Fibroblast of mammary gland (primary cell): ENCODE results near the gene CDH23.

Experiments used
- DNase-seq: peaks from one replicate; pipeline ENCODE4 v3.0.0-alpha.2; 2010; ENCODE audit warnings: low read depth
- H3K4me3 ChIP-seq: 2 replicates; pipeline ENCODE4 v1.5.1; 2011; ENCODE audit warnings: low read depth, mild to moderate bottlenecking, low read length, moderate library complexity; ENCODE audit not compliant: control insufficient read depth
- CTCF ChIP-seq: conservative IDR thresholded peaks from 2 replicates; pipeline ENCODE4 v1.5.1; 2011; ENCODE audit warnings: low read depth, low read length, inconsistent platforms; ENCODE audit not compliant: control insufficient read depth, insufficient read depth

The CDH23 gene

GRCh38 chr10:71687480-71687879 lies 290.8 kb downstream of the CDH23 start:
- no peak for TF ChIP-seq CTCF
- H3K4me3 ChIP-seq, result no peak overlapping the region
- no peak for DNase-seq

- DNase-seq, result no peak
- no peak overlapping the region for H3K4me3 ChIP-seq
- TF ChIP-seq CTCF, result no peak
These were observed 291.5 kb downstream of the CDH23 start for GRCh38 chr10:71688256-71688655.

GRCh38 chr10:71690094-71690720 lies 293.5 kb downstream of the CDH23 start:
- no peak for DNase-seq
- no peak overlapping the region for H3K4me3 ChIP-seq
- no peak for TF ChIP-seq CTCF

GRCh38 chr10:71691405-71691804 lies 294.7 kb downstream of the CDH23 start:
- H3K4me3 ChIP-seq, result no peak overlapping the region
- no peak for DNase-seq
- no peak for TF ChIP-seq CTCF

- no peak overlapping the region for H3K4me3 ChIP-seq
- no peak for TF ChIP-seq CTCF
- no peak for DNase-seq
These were observed 296.0 kb downstream of the CDH23 start for GRCh38 chr10:71692598-71693306.

- TF ChIP-seq CTCF, result no peak
- no peak for DNase-seq
These were observed 296.7 kb downstream of the CDH23 start for GRCh38 chr10:71693377-71693776.

GRCh38 chr10:71694039-71694501 lies 297.4 kb downstream of the CDH23 start:
- no peak for TF ChIP-seq CTCF
- no peak overlapping the region for H3K4me3 ChIP-seq
- no peak for DNase-seq

More at GRCh38 chr10:71693377-71693776, 296.7 kb downstream of the CDH23 start:
- H3K4me3 ChIP-seq, result no peak overlapping the region
